ENCODE data around the gene CDR2L.
A peak's percentile ranks its signal among the peaks of the same experiment; 100 is the strongest.
"Not testable (repeated sequence)": the region's sequence is repeated elsewhere in the genome, so short reads cannot be mapped to it uniquely, and the experiment has no call there.

CDR2L gene

DNA sequence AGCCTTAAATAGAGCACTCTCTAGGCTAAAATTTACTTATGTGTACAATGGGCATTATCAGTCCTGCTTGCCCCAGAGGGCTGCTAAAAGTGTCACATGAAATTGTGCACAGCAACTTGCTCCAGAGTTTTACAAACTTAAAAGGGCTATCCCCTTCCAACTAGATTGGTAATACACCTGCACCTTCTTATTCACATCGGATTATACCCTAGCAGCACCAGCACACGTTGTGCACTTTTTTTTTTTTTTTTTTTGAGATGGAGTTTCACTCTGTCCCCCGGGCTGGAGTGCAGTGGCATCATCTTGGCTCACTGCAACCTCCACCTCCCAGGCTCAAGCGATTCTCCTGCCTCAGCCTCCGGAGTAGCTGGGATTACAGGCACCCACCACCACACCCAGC is 56.4 kb downstream of the CDR2L start:
- DNase-seq (ENCODE audit: low read depth in 3 of 3) = not testable (repeated sequence)

DNA sequence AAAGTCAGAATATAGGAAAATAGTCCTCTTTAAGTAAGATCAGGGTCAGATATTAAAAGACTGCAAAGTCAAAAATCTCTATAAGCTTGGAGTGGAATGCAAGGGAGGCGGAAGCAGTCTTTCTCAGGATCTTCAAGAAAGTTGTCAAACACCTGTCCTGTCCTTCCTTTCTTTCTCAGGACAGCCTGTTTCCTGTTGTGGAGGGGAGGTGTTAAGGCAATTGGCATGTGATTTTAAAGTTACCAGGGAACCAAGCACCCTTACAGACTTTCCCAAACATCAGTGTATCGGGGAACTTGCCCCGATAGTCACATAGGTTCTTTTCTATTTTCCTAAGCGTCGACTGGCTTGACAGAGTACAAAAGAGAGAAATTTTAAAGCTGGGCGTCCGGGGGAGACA is 57.3 kb downstream of the CDR2L start:
- DNase-seq (ENCODE audit: low read depth in 3 of 3) = no peak

- DNase-seq (ENCODE audit: low read depth in 3 of 3) = not testable (repeated sequence)
Observed at GRCh38 chr17:75045946-75046406, 58.5 kb downstream of the CDR2L start.

GRCh38 chr17:75046407-75047289 is 59.2 kb downstream of the CDR2L start, which contains the start of the genes ATP5PD and KCTD2:
TSS of gene ATP5PD (minus strand) at chr17:75046969. CDS start at chr17:75042650, 4,319 bp downstream.
TSS of gene KCTD2 (plus strand) at chr17:75047225. CDS start at chr17:75047251, 26 bp downstream.
- DNase-seq (ENCODE audit: low read depth in 3 of 3) = peak; percentile 88 to 94 (median 93)

- no peak for DNase-seq (ENCODE audit: low read depth in 3 of 3)
Observed at GRCh38 chr17:75047398-75048098, 60.1 kb downstream of the CDR2L start.

DNA sequence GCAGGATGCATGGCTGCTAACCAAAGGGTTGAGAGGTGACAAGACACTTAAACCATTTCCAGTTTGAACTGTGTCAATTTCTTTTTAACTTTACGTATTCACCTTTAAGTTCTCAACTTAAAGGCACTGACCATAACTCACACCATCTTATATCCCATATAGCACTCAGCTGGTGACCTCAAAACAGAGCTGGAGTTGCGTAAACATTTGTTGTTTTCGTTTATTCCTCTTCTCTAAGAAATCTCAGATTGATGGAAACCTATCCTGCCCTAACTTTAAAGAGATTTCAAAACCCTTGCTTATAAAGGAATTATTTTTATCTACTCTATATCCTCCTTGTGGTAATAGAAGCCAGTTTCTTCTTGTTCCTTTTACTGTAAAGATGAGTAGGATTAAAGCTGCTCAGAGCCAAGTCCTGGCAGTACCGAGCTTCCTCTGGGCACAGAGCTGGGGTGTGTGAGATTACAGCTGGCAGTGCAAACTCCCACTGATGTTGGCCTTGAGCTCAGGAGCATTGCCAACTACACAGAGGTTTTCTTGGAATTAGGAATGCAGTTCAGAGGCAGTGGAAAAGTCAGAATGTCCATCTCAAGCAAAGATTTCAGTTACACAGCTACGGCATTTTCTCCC is 60.9 kb downstream of the CDR2L start:
- DNase-seq (ENCODE audit: low read depth in 3 of 3) = no peak

GRCh38 chr17:75049057-75049456 is 61.6 kb downstream of the CDR2L start:
- no peak for DNase-seq (ENCODE audit: low read depth in 3 of 3)

DNA sequence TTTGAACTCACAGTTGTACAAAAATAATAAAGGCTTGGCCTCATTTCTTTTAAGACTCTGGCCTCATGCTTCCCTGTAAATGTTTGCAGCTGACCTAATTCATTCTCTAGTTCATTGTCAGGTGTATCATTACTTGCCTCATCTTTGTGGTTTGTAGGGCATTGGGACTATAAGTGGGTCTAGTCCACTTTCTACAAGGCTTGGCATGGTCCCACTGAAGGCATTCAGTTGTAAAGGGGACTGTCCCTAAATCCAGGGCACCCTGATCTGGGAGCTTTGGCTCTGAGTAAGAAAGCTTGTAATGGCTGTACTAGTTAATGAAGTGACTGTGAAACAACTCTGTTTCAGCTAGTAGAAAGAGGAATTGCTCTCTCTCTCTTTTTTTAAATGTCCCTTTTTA is 62.3 kb downstream of the CDR2L start:
- no peak for DNase-seq (ENCODE audit: low read depth in 3 of 3)

- no peak for DNase-seq (ENCODE audit: low read depth in 3 of 3)
Observed at GRCh38 chr17:75051941-75052340, 64.5 kb downstream of the CDR2L start.
